UCSD-AML1 (cell line): ENCODE measurements around the gene CLECL1.
"Not testable (repeated sequence)": the region's sequence is repeated elsewhere in the genome, so short reads cannot be mapped to it uniquely, and the experiment has no call there.

Source experiments
- DNase-seq: peaks from one replicate; lab custom pipeline; 2025; ENCODE audit not compliant: unreplicated experiment; lab: John Stamatoyannopoulos, UW

Gene CLECL1

DNA sequence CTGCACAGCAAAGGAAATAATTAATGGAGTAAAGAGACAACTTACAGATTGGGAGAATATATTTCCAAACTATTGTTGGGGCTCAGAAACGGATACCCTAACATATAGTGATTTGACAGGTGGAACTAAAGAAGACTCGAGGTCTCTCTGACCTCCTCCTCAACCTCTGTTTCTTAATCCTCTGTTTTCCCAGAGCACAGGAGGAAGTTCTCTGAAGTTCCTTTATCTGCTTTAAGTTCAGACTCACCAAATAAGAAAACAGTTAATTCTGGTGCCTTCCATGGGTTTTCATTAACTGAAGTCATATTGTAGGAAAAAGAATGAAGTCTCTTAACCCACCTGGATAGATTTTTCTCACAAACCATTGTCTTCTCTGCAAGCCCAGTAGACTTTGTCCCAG, 34.2 kb downstream of the CLECL1 start:
- no peak for DNase-seq

DNA sequence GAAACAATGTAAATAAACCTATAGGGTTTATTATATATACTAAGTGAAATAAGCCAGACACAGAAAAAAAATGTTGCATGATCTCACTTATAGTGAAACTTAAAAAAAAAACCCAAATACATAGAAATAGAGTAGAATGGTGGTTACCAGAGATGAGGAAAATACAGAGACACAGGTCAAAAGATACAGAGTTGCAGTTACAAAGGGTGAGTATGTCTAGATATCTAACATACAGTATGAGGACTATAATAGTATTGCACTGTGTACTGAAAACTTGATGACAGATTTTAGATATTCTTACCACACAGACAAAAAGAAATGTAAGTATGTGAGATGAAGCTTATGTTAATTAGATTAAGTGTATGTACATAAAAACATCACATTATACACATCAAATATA, 35.3 kb downstream of the CLECL1 start:
- no peak for DNase-seq

DNA sequence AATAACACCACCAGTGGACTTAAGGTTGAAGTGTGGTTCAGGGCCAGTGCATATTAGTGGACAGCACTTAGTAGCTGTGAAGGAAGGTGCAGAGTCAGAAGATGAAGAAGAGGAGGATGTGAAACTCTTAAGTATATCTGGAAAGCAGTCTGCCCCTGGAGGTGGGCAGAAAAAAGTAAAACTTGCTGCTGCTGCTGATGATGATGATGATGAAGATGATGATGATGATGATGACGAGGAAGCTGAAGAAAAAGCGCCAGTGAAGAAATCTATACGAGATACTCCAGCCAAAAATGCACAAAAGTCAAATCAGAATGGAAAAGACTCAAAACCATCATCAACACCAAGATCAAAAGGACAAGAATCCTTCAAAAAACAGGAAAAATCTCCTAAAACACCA, 37.2 kb downstream of the CLECL1 start:
- DNase-seq, result not testable (repeated sequence)

DNA sequence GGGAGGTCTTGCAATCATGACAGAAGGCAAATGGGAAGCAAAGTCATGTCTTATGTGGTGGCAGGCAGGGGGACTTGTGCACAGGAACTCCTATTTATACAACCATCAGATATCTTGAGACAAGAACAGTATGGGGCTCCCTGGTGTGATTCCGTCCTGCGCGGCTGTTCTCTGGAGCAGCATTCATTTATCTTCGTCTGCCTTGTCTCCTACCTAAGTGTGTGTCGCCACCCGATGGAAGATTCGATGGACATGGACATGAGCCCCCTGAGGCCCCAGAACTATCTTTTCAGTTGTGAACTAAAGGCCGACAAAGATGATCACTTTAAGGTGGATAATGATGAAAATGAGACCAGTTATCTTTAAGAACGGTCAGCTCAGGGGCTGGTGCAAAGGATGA, 37.7 kb downstream of the CLECL1 start:
- DNase-seq, result not testable (repeated sequence)

DNA sequence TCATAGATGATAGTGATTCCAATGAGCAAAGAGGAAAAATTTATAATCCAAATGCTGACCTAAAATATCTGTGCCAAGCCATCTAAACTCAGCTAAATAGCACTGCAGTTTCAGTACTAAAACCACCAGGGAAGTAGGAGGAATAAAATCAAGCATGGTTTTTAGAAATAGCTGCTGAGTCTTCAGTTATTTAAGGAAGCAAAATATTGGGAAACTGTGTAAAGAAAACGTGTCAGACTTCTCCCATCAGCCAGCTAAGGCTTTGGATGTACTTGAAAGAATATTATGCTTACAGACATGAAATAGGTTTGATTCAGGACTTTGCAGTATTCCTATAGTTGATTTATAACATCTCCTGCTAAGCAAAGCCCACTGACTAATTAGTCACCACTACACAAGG, 38.7 kb downstream of the CLECL1 start:
- DNase-seq, result no peak

DNA sequence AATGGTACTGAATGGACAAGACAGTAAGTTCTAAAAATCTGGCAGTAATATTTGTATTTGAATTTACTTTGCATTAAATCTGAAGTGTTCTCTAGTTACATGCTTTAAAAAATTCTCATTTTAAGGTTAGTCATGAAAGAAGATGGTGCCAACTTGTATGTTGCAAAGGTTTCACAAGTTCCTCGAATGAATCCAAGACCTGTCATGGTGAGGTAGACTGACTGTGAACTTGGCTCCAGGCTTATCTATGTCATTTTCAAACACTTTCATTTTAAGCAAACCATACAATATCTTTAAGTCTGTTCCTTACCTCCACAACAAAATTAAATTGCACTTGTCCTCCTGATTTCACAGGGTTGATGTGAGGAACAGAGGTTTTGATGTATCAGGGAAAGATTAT, 40.0 kb downstream of the CLECL1 start:
- no peak for DNase-seq

DNA sequence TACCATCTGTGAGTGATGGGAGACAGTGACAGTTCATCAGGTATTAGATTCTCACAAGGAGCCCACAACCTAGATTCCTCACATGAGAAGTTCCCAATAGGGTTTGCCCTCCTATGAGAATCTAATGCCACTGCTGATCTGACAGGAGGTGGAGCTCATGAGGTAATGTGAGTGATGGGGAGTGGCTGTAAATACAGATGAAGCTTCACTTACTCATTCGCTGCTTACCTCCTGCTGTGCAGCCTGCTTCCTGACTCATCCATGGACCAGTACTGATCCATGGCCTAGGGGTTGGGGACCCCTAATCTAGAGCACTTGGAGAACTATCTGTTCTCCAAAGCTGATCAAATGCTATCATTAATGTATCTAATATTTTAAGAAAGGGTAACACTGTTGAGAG, 45.7 kb downstream of the CLECL1 start:
- DNase-seq, result no peak

DNA sequence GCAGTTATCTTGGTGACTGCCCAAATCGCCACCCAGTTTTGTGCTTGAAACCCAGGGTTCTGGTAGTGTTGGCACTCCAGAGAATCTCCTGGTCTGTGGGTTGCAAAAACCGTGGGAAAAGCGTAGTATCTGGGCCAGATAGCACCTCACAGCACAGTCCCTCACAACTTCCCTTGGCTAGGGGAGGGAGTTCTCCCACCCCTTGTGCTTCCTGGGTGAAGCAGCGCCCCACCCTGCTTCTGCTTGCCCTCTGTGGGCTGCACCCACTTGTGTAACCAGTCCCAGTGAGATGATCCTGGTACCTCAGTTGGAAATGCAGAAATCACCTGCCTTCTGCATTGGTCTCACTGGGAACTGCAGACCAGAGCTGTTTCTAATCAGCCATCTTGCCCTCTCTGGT, 47.0 kb downstream of the CLECL1 start:
- DNase-seq, result no peak

DNA sequence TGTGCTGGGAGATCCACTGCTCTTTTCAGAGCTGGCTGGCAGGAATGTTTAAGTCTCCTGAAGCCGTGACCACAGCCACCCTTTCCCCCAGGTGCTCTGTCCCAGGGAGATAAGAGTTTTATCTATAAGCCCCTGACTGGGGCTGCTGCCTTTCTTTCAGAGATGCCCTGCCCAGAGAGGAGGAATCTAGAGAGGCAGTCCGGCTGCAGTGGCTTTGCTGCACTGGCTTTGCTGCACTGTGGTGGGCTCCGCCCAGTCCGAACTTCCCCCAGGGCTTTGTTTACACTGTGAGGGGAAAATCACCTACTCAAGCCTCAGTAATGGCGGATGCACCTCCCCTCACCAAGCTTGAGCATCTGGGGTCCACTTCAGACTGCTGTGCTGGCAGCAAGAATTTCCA, 47.5 kb downstream of the CLECL1 start:
- not testable (repeated sequence) for DNase-seq

DNA sequence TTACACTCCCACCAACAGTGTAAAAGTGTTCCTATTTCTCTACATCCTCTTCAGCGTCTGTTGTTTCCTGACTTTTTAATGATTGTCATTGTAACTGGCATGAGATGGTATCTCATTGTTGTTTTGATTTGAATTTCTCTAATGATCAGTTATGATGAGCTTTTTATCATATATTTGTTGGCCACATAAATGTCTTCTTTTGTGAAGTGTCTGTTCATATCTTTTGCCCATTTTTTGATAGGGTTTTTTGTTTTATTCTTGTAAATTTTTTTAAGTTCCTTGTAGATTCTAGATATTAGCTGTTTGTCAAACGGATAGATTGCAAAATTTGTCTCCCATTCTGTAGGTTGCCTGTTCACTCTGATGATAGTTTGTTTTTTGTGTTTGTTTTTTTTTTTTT, 49.9 kb downstream of the CLECL1 start:
- DNase-seq, result not testable (repeated sequence)

DNA sequence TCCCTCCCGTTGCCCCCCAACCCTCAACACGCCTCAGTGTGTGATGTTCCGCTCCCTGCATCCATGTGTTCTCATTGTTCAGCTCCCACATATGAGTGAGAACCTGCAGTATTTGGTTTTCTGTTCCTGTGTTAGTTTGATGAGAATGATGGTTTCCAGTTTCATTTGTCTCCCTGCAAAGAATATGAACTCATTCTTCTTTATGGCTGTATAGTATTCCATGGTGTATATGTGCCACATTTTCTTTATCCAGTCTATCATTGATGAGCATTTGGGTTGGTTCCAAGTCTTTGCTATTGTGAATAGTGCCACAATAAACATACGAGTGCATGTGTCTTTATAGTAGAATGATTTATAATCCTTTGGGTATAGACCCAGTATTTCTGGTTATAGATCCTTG, 50.4 kb downstream of the CLECL1 start:
- not testable (repeated sequence) for DNase-seq

DNA sequence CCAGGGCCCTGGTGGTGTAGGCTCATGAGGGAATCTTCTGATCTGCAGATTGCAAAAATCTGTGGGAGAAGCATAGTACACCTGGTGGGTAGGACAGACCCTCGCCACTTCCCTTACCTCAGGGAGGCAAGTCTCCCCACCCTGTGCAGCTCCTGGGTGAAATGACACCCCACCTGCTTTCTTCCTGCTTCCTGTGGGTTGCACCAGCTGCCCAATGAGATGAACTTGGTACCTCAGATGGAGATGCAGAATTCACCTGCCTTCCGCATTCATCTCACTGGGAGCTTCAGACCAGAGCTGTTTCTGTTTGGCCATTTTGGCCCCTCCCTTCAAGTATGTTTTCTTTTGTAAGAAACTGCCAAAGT, 58.7 kb downstream of the CLECL1 start:
- DNase-seq, result no peak

DNA sequence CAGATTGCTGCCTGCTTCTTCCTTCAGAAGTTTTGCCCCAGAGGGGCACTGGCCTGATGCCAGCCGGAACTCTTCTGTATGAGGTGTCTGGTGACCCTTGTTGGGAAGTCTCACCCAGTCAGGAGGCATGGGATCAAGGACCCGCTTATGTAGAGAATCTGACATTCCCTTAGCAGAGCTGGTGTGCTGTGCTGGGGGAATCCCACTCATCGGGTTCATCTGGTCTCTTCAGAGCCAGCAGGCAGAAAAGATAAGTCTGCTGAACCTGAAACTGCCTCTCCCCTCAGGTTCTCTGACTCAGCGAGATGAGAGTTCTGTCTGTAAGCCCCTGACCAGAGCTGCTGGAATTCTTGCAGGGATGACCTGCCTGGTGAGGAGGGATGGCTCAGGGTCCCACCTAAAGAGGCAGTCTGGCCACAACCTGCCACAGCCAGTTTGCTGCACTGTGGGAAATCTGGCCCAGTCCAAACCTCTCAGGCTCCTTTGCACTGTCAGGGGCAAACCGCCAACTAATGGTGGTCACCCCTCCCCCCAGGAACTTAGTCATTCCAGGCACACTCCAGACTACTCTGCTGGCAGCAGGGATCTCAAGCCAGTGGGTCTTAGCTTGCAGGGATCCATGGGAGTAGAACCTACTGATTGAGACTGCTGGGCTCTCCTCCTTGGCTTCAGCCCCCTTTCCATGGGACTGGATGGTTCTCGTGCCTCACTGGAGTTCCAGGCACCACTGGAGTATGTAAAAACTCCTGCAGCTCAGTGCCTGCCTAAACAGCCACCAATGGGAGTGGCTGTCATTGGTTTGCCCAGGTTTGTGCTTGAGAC, 59.3 kb downstream of the CLECL1 start:
- peak; percentile 42 for DNase-seq
